H1 (cell line): Measurements from ENCODE around the gene GRIK4. TPM values are rescaled to one million over a fixed set of nuclear protein-coding genes. Genes with fewer than 3 reads are reported as not detected.

Source experiments
- CTCF ChIA-PET: fragments of 300-600 bp; sonication (Branson Sonifier 250); formaldehyde crosslinking; loops from one replicate; lab custom pipeline; 2021; ENCODE audit not compliant: partially characterized antibody; lab: Charles Lee
- POLR2A ChIA-PET: fragments of 300-600 bp; sonication (Branson Sonifier 250); formaldehyde crosslinking; loops from one replicate; lab custom pipeline; 2021; ENCODE audit warnings: inconsistent platforms; ENCODE audit not compliant: partially characterized antibody; lab: Charles Lee
- DNase-seq, 2 experiments: peaks; one replicate each; pipeline versions ENCODE4 v3.0.0 to v3.0.0-alpha.2; 2010 to 2022; ENCODE audit warnings: low spot score in 2 of 2, low read depth in 1 of 2, mixed read lengths in 1 of 2
- FAIRE-seq: peaks from 2 replicates; lab custom pipeline; 2011; peaks lifted over from hg19 to GRCh38; lab: Jason Lieb, UNC
- H2AFZ ChIP-seq: 2 replicates; pipeline ENCODE4 v1.8.1; 2012; ENCODE audit warnings: low read length, inconsistent platforms
- H2AK5ac ChIP-seq: 2 replicates; pipeline ENCODE4 v1.6.1; 2013; ENCODE audit warnings: low read depth, low read length
- H2BK120ac ChIP-seq: replicated peaks from 2 replicates; pipeline ENCODE3; 2013; ENCODE audit warnings: low read depth, low read length, inconsistent platforms
- H2BK12ac ChIP-seq: 2 replicates; pipeline ENCODE4 v1.6.1; 2013; ENCODE audit warnings: low read depth, low read length
- H2BK15ac ChIP-seq: 2 replicates; pipeline ENCODE4 v1.6.1; 2013; ENCODE audit warnings: low read length
- H2BK20ac ChIP-seq: 2 replicates; pipeline ENCODE4 v1.6.1; 2013; ENCODE audit warnings: low read length
- H2BK5ac ChIP-seq: 2 replicates; pipeline ENCODE4 v1.6.1; 2013; ENCODE audit warnings: low read depth, low read length
- H3K14ac ChIP-seq: 2 replicates; pipeline ENCODE4 v1.6.1; 2013; ENCODE audit warnings: inconsistent platforms; ENCODE audit not compliant: insufficient read length
- H3K18ac ChIP-seq: 2 replicates; pipeline ENCODE4 v1.6.1; 2013; ENCODE audit warnings: low read length; ENCODE audit errors: extremely low read depth
- H3K23ac ChIP-seq: 2 replicates; pipeline ENCODE4 v1.6.1; 2013; ENCODE audit warnings: inconsistent platforms; ENCODE audit not compliant: insufficient read length
- H3K23me2 ChIP-seq: 2 replicates; pipeline ENCODE4 v1.6.1; 2013; ENCODE audit warnings: low read depth, low read length
- H3K27ac ChIP-seq: 2 replicates; pipeline ENCODE4 v1.6.1; 2011; ENCODE audit warnings: low read depth, low read length, inconsistent platforms
- H3K27me3 ChIP-seq, 4 experiments: replicated peaks in 1 of 4; 1 replicate in 1 of 4; 2 replicates in 3 of 4; pipeline versions ENCODE4 v1.6.1 to v1.8.1; 2011 to 2013; ENCODE audit warnings: low read length in 3 of 4, mild to moderate bottlenecking in 3 of 4, inconsistent platforms in 2 of 4, mixed read lengths in 2 of 4, moderate library complexity in 1 of 4; ENCODE audit not compliant: control insufficient read depth in 3 of 4, insufficient read depth in 3 of 4; ENCODE audit errors: extremely low read depth in 1 of 4
- H3K36me3 ChIP-seq, 4 experiments: 2 replicates each; pipeline versions ENCODE4 v1.6.1 to v1.8.1; 2011 to 2013; ENCODE audit warnings: mild to moderate bottlenecking in 4 of 4, low read length in 3 of 4, moderate library complexity in 2 of 4, control low read depth in 1 of 4, inconsistent platforms in 1 of 4; ENCODE audit not compliant: insufficient read depth in 4 of 4, control insufficient read depth in 2 of 4
- H3K4ac ChIP-seq: replicated peaks from 2 replicates; pipeline ENCODE3; 2013; ENCODE audit warnings: low read length, low read depth, mixed read lengths, inconsistent platforms; ENCODE audit not compliant: insufficient read length
- H3K4me1 ChIP-seq, 4 experiments: replicated peaks in 1 of 4; 1 replicate in 1 of 4; 2 replicates in 3 of 4; pipeline versions ENCODE4 v1.6.1 to v1.8.1; 2011 to 2013; ENCODE audit warnings: low read length in 3 of 4, inconsistent platforms in 2 of 4, mixed read lengths in 1 of 4; ENCODE audit not compliant: insufficient read depth in 4 of 4, control insufficient read depth in 3 of 4
- H3K4me2 ChIP-seq, 2 experiments: 2 replicates each; pipeline versions ENCODE4 v1.6.1 to v1.8.1; 2011 to 2013; ENCODE audit warnings: low read depth in 2 of 2, low read length in 2 of 2, control low read depth in 1 of 2, inconsistent platforms in 1 of 2, mild to moderate bottlenecking in 1 of 2; ENCODE audit not compliant: insufficient read depth in 1 of 2
- H3K4me3 ChIP-seq, 4 experiments: fragments of 200-600, 300-600 bp in 1 of 4; sonication (generic), shearing (Covaris generic), sonication (Bioruptor Twin) in 1 of 4; 2 replicates each; pipeline versions ENCODE4 v1.5.1 to v1.8.1; 2011 to 2016; ENCODE audit warnings: low read length in 4 of 4, low read depth in 3 of 4, control low read depth in 2 of 4, inconsistent platforms in 2 of 4, mild to moderate bottlenecking in 2 of 4, mixed read lengths in 1 of 4, moderate library complexity in 1 of 4; ENCODE audit not compliant: insufficient read depth in 2 of 4; ENCODE audit errors: extremely low read depth in 1 of 4
- H3K56ac ChIP-seq: replicated peaks from 2 replicates; pipeline ENCODE3; 2013; ENCODE audit warnings: low read depth, mild to moderate bottlenecking, mixed read lengths, low read length, inconsistent platforms; ENCODE audit not compliant: insufficient read length
- H3K79me1 ChIP-seq: 2 replicates; pipeline ENCODE4 v1.6.1; 2013; ENCODE audit warnings: low read depth, low read length, control low read depth
- H3K79me2 ChIP-seq, 2 experiments: 2 replicates each; pipeline versions ENCODE4 v1.6.1 to v1.8.1; 2012 to 2013; ENCODE audit warnings: low read length in 2 of 2, mild to moderate bottlenecking in 2 of 2, inconsistent platforms in 1 of 2; ENCODE audit not compliant: insufficient read depth in 2 of 2, control insufficient read depth in 1 of 2
- H3K9ac ChIP-seq, 4 experiments: replicated peaks in 1 of 4; 1 replicate in 1 of 4; 2 replicates in 3 of 4; pipeline versions ENCODE4 v1.6.1 to v1.8.1; 2011 to 2013; ENCODE audit warnings: low read depth in 3 of 4, low read length in 3 of 4, control low read depth in 2 of 4, mild to moderate bottlenecking in 2 of 4, moderate library complexity in 2 of 4, inconsistent platforms in 1 of 4; ENCODE audit errors: extremely low read depth in 1 of 4
- H3K9me3 ChIP-seq, 2 experiments: 2 replicates each; pipeline versions ENCODE4 v1.6.1 to v1.8.1; 2012 to 2013; ENCODE audit warnings: mild to moderate bottlenecking in 2 of 2, moderate library complexity in 2 of 2, control low read depth in 1 of 2, inconsistent platforms in 1 of 2, low read depth in 1 of 2, low read length in 1 of 2, mixed read lengths in 1 of 2; ENCODE audit not compliant: insufficient read depth in 2 of 2
- H4K20me1 ChIP-seq, 2 experiments: replicated peaks in 1 of 2; 2 replicates each; pipeline versions ENCODE3 to v1.8.1; 2011 to 2013; ENCODE audit warnings: inconsistent platforms in 2 of 2, low read length in 2 of 2, mild to moderate bottlenecking in 1 of 2; ENCODE audit not compliant: insufficient read depth in 2 of 2, control insufficient read depth in 1 of 2
- H4K5ac ChIP-seq: 2 replicates; pipeline ENCODE4 v1.6.1; 2013; ENCODE audit warnings: low read length, low read depth, mixed read lengths, inconsistent platforms; ENCODE audit not compliant: insufficient read length
- H4K8ac ChIP-seq: 2 replicates; pipeline ENCODE4 v1.8.0; 2013; ENCODE audit warnings: mild to moderate bottlenecking, moderate library complexity, low read length, inconsistent platforms; ENCODE audit not compliant: insufficient read depth; ENCODE audit errors: extremely low read depth
- H4K91ac ChIP-seq: replicated peaks from 2 replicates; pipeline ENCODE3; 2013; ENCODE audit warnings: low read length, mixed read lengths, inconsistent platforms; ENCODE audit not compliant: insufficient read length
- CHD1 ChIP-seq: IDR thresholded peaks from 2 replicates; pipeline ENCODE4 v1.6.1; 2012; ENCODE audit warnings: low read depth, low read length, improper control_type of control experiment
- CHD2 ChIP-seq: IDR thresholded peaks from 2 replicates; pipeline ENCODE4 v1.6.1; 2012; ENCODE audit warnings: low read length, improper control_type of control experiment
- CTBP2 ChIP-seq: IDR thresholded peaks from 2 replicates; pipeline ENCODE4 v1.7.0; 2011; ENCODE audit warnings: borderline replicate concordance, mild to moderate bottlenecking, moderate library complexity, mixed read lengths, low read length; ENCODE audit not compliant: insufficient read depth, insufficient read length
- EP300 ChIP-seq, 2 experiments: IDR thresholded peaks; 1 replicate in 1 of 2; 2 replicates in 1 of 2; pipeline ENCODE4 v1.6.1; 2011 to 2012; ENCODE audit warnings: low read depth in 2 of 2, low read length in 2 of 2, mild to moderate bottlenecking in 2 of 2, borderline replicate concordance in 1 of 2, inconsistent platforms in 1 of 2, moderate library complexity in 1 of 2
- GTF2F1 ChIP-seq: IDR thresholded peaks from 2 replicates; pipeline ENCODE4 v1.6.1; 2012; ENCODE audit warnings: low read depth, low read length, improper control_type of control experiment, borderline replicate concordance
- KDM5A ChIP-seq: fragments of 200-600 bp; IDR thresholded peaks from 2 replicates; pipeline ENCODE4 v1.7.1; 2012; ENCODE audit warnings: mild to moderate bottlenecking, low read length, inconsistent platforms, mixed read lengths
- NANOG ChIP-seq: IDR thresholded peaks from 2 replicates; pipeline ENCODE4 v1.6.1; 2011; ENCODE audit warnings: low read length, low read depth, mild to moderate bottlenecking, inconsistent platforms; ENCODE audit not compliant: insufficient read depth, poor library complexity, severe bottlenecking
- SUZ12 ChIP-seq: fragments of 200-600 bp; sonication (generic); IDR thresholded peaks from 2 replicates; pipeline ENCODE4 v1.6.1; 2012; ENCODE audit warnings: mild to moderate bottlenecking, inconsistent platforms, low read length, moderate library complexity, mixed read lengths
- TAF1 ChIP-seq: IDR thresholded peaks from 2 replicates; pipeline ENCODE4 v1.6.1; 2011; ENCODE audit warnings: mild to moderate bottlenecking, low read depth, low read length
- USF2 ChIP-seq: IDR thresholded peaks from 2 replicates; pipeline ENCODE4 v1.6.1; 2011; ENCODE audit warnings: low read length, improper control_type of control experiment
- WGBS, 2 experiments: shearing (Covaris generic) in 1 of 2; methylation state at CpG; one replicate each; pipeline versions ENCODE4 v1.1.6 to v1.1.7; 2013 to 2015; ENCODE audit warnings: low lambda C conversion rate in 2 of 2, mixed read lengths in 2 of 2, inconsistent platforms in 1 of 2, low coverage in 1 of 2, missing lambda C conversion rate in 1 of 2; ENCODE audit not compliant: insufficient replicate concordance in 2 of 2, insufficient coverage in 1 of 2, insufficient read length in 1 of 2; ENCODE audit errors: extremely low coverage in 1 of 2, missing lambda C conversion rate in 1 of 2; 5-methylcytosine and 5-hydroxymethylcytosine counted together
- polyA plus RNA-seq, 7 experiments: library from polyadenylated mRNA; depleted of rRNA in 3 of 7; stranded (reverse) in 5 of 7; unstranded in 2 of 7; fragments of >200 nt in 5 of 7; fragments of 200-250 nt in 2 of 7; gene quantifications; 1 replicate in 5 of 7; 2 replicates in 1 of 7; 4 replicates in 1 of 7; pipeline versions ENCODE4 v1.2.1 to v1.2.3, GENCODE V29; 2011 to 2013; ENCODE audit warnings: missing spikeins in 2 of 7, mixed read lengths in 2 of 7
- total RNA-seq: library from RNA; stranded (reverse); fragmentation: NEBNext Ultra II Directional; extraction: Animal tissue kit (Norgen Biotek cat#: 25700); gene quantifications from 2 replicates; pipeline ENCODE4 v1.2.1, GENCODE V29; 2021

The GRIK4 gene
- total and polyA plus RNA-seq, 2 of the 8 experiments (the other 6 are each of a cell fraction or from before 2014, with no cell fraction given): 1.2 to 2.9 TPM

GRCh38 chr11:120597250-120598215, 86.0 kb downstream of the GRIK4 start:
- DNase-seq (no peak), FAIRE-seq (no peak)
- 88% methylated on average over 26 of the region's 26 CpGs; no CpG with 5 or more reads in 1 of the 2 experiments for WGBS, 2 experiments
- no peak overlapping the region for H2BK12ac ChIP-seq
- peaks cover 0 to 2% of the 10 kb centered on the region in 2 experiments for H4K20me1 ChIP-seq
- no peak overlapping the region for H2BK15ac ChIP-seq
- H4K5ac ChIP-seq: no peak overlapping the region
- CTCF ChIA-PET: interaction anchor here (0.9 to 2.0 kb wide), 4 partner anchors 20 to 49 kb away, joined by 3 to 5 read pairs (median 4); no protein-coding TSS in a partner anchor
- no peak overlapping the region for H2BK120ac ChIP-seq
- no peak overlapping the region for H3K18ac ChIP-seq
- no peaks in the 10 kb centered on the region for H3K27me3 ChIP-seq
- H3K23me2 ChIP-seq: no peaks in the 10 kb centered on the region
- H2BK5ac ChIP-seq: no peak overlapping the region
- H3K4ac ChIP-seq: no peak overlapping the region
- H3K79me1 ChIP-seq: no peaks in the 10 kb centered on the region; the same call in none of the 2 replicates
- no peak overlapping the region for H3K23ac ChIP-seq
- H3K36me3 ChIP-seq: no peaks in the 10 kb centered on the region
- no peak overlapping the region for H3K4me3 ChIP-seq
- no peak overlapping the region for H2AFZ ChIP-seq
- H3K4me2 ChIP-seq: no peak overlapping the region
- H3K9ac ChIP-seq: no peak overlapping the region
- no peak overlapping the region for H3K27ac ChIP-seq
- no peaks in the 10 kb centered on the region for H3K9me3 ChIP-seq
- no peak overlapping the region for H2BK20ac ChIP-seq
- POLR2A ChIA-PET: interaction anchor here (0.6 kb wide), 1 partner anchor 17 kb away, joined by 3 read pairs; no protein-coding TSS in a partner anchor
- H3K4me1 ChIP-seq: peaks cover 2 to 15% (median 8%) of the 10 kb centered on the region in 4 experiments; a peak in 6 of 7 replicates
- no peak overlapping the region for H4K8ac ChIP-seq
- H3K14ac ChIP-seq: no peak overlapping the region
- H3K56ac ChIP-seq: no peak overlapping the region
- no peak overlapping the region for H2AK5ac ChIP-seq
- no peak overlapping the region for H4K91ac ChIP-seq
- H3K79me2 ChIP-seq: no peaks in the 10 kb centered on the region
- no peak for TF ChIP-seq NANOG
- no peak for TF ChIP-seq CTBP2
- TF ChIP-seq CHD2: no peak
- TF ChIP-seq KDM5A: no peak
- TF ChIP-seq USF2: no peak
- TF ChIP-seq SUZ12: no peak
- no peak for TF ChIP-seq GTF2F1
- no peak for TF ChIP-seq TAF1
- TF ChIP-seq CHD1: no peak
- TF ChIP-seq EP300 (IDR thresholded peaks at IDR 0.05; ENCODE audit: borderline replicate concordance in 1 of 2, low read depth in 2 of 2, low read length in 2 of 2): no peak
